Measurements from ENCODE around the gene ACTR6.
"Not testable (repeated sequence)": the region's sequence is repeated elsewhere in the genome, so short reads cannot be mapped to it uniquely, and the experiment has no call there.

Gene ACTR6

DNA sequence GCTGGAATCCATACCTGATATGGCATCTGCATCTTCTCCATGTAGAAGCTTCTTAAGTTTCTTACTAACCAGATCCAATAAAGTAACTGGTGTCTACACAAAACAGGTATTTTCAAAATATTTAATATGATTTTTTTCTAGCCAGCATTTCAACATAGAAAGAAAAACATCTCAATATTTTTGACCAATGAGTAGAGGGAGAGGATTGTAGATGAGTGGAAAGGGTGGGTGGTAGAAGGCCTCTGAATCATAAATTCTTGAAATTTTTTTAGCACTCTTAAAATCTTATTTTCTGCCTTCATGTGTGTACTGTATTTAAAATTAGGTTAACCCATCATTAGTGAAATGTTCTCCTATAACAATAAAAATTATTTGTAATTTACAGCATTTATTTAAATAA, 48.3 kb downstream of the ACTR6 start:
- H3K27ac ChIP-seq = no peak overlapping the region
- peaks cover 0 to 12% (median 0%) of the 10 kb centered on the region in 10 experiments; a peak in 5 of 20 replicates for H3K4me1 ChIP-seq
- no peaks in the 10 kb centered on the region for H3K9me3 ChIP-seq (replicated peaks in 1 of 11)
- H3K9ac ChIP-seq = no peak overlapping the region
- H3K4me2 ChIP-seq = no peak overlapping the region
- H3K36me3 ChIP-seq = no peaks in the 10 kb centered on the region
- H3K27me3 ChIP-seq = no peaks in the 10 kb centered on the region
- no peak for TF ChIP-seq Cebpa-rat (IDR thresholded peaks at IDR 0.05)
- H4K20me1 ChIP-seq = no peaks in the 10 kb centered on the region
- H3K4me3 ChIP-seq = no peak overlapping the region

DNA sequence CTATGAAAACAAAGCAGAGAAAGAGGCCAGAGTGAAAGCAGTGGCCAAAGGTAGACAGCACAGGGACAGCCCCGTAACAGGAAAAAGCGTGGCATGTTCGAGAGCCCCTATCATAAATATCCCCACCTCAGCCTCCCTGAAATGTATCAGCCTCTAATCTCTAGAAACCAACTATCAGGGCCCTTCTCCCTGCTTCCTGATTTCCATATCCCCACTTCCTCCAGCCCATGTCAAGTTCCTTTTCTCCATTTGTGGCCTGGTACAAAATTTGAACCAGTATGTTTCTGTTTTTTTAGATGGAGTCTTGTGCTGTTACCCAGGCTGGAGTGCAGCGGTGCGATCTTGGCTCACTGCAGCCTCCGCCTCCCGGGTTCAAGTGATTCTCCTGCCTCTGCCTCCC, 49.3 kb downstream of the ACTR6 start:
- no peaks in the 10 kb centered on the region for H3K36me3 ChIP-seq
- peaks cover 0 to 12% (median 0%) of the 10 kb centered on the region in 10 experiments; a peak in 5 of 20 replicates for H3K4me1 ChIP-seq
- H3K27ac ChIP-seq = no peak overlapping the region
- TF ChIP-seq Cebpa-rat (IDR thresholded peaks at IDR 0.05) = no peak
- H4K20me1 ChIP-seq = no peaks in the 10 kb centered on the region
- no peaks in the 10 kb centered on the region for H3K27me3 ChIP-seq
- no peak overlapping the region for H3K9ac ChIP-seq
- no peak overlapping the region for H3K4me3 ChIP-seq
- no peaks in the 10 kb centered on the region for H3K9me3 ChIP-seq (replicated peaks in 1 of 11)
- H3K4me2 ChIP-seq = peak overlapping the region in 3 of 11 experiments; percentile 13 to 33 (median 22); a peak in 2 of 22 replicates

DNA sequence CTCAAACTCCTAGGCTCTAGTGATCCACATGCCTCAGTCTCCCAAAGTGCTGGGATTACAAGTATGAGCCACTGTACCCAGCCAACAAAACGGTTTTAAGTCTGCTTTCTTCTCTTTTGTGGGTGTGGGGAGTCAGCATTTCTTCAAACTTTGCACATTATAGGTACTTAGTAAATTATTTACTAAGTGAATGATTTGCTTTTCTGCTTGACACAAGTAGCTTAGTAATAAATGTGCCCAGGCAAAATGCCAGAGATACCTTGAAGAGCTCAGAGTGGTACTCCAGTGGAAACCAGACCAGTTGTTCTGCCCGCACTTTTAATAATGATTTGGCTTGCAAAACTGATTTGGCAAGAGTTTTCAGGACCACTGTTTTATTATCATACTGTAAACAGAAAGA, 51.3 kb downstream of the ACTR6 start:
- no peak overlapping the region for H3K27ac ChIP-seq
- H3K4me3 ChIP-seq = no peak overlapping the region
- H3K9ac ChIP-seq = no peak overlapping the region
- H3K27me3 ChIP-seq = no peaks in the 10 kb centered on the region
- no peak overlapping the region for H3K4me2 ChIP-seq
- TF ChIP-seq Cebpa-rat (IDR thresholded peaks at IDR 0.05) = no peak
- H3K4me1 ChIP-seq = peaks cover 0 to 9% (median 0%) of the 10 kb centered on the region in 10 experiments; a peak in 3 of 20 replicates
- no peaks in the 10 kb centered on the region for H3K9me3 ChIP-seq (replicated peaks in 1 of 11)
- no peaks in the 10 kb centered on the region for H4K20me1 ChIP-seq
- no peaks in the 10 kb centered on the region for H3K36me3 ChIP-seq

DNA sequence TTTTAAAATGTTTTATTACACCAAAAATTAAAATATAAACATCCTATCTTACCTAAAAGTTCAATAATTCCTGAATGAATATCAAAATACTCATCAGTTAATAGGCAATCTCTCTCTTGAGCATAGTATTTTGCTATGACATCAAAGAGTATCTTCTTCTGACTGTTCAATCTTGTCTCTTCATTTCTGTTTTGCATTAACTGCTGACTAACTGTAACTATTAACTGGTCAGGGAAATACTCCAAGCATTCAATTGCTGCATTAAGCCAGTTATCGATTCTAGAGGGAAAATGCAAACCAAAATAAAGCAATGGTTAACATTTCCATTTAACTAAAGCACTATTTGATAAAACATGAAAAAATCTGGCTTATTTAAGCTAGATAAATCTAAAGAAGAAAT, 52.8 kb downstream of the ACTR6 start:
- Histone ChIP-seq H3K9me3 (replicated peaks in 1 of 11) (no peaks in the 10 kb centered on the region), H3K4me1 (peaks cover 0 to 9% (median 0%) of the 10 kb centered on the region in 10 experiments; a peak in 3 of 20 replicates), H4K20me1 (no peaks in the 10 kb centered on the region), H3K4me2 (no peak overlapping the region), H3K4me3 (no peak overlapping the region), H3K27me3 (no peaks in the 10 kb centered on the region), H3K9ac (no peak overlapping the region), H3K27ac (no peak overlapping the region), H3K36me3 (no peaks in the 10 kb centered on the region)
- TF ChIP-seq Cebpa-rat (IDR thresholded peaks at IDR 0.05) = no peak

DNA sequence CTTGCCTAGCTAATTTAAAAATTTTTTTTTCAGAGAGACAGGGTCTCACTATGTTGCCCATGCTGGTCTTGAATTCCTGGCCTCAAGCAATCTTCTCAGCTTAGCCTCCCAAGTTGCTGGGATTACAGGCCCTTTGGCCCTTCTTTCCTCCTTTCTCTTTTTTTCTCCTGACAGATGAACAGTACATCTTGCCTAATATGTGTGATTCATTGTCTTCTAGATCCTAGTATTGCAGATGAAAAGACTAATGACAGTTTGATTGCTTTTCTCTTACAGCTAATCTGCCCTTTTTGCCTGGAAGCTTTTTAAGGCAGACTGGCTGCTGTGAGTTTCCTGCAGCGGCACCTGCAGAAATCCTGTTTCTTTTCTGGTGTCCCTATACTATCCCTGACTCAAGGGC, 54.3 kb downstream of the ACTR6 start:
- Histone ChIP-seq H3K9ac (no peak overlapping the region), H3K27ac (no peak overlapping the region), H3K4me3 (no peak overlapping the region), H3K4me2 (no peak overlapping the region), H4K20me1 (no peaks in the 10 kb centered on the region), H3K36me3 (no peaks in the 10 kb centered on the region), H3K27me3 (no peaks in the 10 kb centered on the region), H3K4me1 (peaks cover 0 to 5% (median 0%) of the 10 kb centered on the region in 10 experiments; a peak in 2 of 20 replicates), H3K9me3 (replicated peaks in 1 of 11) (no peaks in the 10 kb centered on the region)
- TF ChIP-seq Cebpa-rat (IDR thresholded peaks at IDR 0.05) = no peak

DNA sequence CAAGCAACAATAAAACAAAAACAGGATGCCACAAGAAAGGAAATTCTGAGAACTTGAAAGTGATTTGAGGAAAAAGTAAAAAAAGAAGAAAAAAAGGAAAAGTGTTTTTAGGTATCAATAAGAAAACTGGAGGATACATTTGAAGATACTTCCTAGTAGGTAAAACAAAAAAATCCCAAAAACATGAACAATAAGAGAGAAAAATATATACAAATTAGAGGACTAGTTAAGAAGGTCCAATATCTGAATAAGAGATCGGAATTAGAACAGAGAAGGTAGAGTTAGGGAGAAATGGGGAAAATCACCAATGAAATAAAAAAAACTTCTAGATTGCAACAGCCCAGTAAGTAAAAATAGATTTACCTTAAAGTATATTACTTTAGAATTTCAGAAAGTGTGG, 57.5 kb downstream of the ACTR6 start:
- H3K4me3 ChIP-seq = no peak overlapping the region
- no peaks in the 10 kb centered on the region for H3K36me3 ChIP-seq
- no peak overlapping the region for H3K9ac ChIP-seq
- no peak for TF ChIP-seq Cebpa-rat (IDR thresholded peaks at IDR 0.05)
- H3K27ac ChIP-seq = no peak overlapping the region
- no peaks in the 10 kb centered on the region for H3K9me3 ChIP-seq (replicated peaks in 1 of 11)
- H3K4me2 ChIP-seq = no peak overlapping the region
- no peaks in the 10 kb centered on the region for H4K20me1 ChIP-seq
- H3K27me3 ChIP-seq = no peaks in the 10 kb centered on the region
- H3K4me1 ChIP-seq = no peaks in the 10 kb centered on the region

DNA sequence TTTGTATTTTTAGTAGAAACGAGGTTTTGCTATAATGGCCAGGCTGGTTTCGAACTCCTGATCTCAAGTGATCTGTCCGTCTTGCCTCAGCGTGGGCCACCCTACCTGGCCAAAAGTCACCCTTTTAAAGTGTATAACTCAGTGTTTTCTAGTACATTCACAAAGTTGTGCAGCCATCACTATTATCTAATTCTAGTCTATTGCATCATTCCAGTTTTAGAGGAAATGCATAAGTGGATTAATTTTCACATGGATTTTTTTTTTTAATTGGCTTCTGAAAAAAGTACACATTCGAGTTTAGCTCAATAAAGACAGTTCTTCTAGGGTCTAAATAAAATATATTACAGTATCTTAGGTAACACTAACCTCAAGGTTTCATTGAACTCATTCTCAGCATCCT, 62.5 kb downstream of the ACTR6 start:
- no peaks in the 10 kb centered on the region for H3K9me3 ChIP-seq (replicated peaks in 1 of 11)
- peaks cover 0 to 8% (median 5%) of the 10 kb centered on the region in 10 experiments; a peak in 18 of 20 replicates for H3K4me1 ChIP-seq
- H3K27ac ChIP-seq = no peak overlapping the region
- no peak overlapping the region for H3K4me2 ChIP-seq
- H3K9ac ChIP-seq = no peak overlapping the region
- no peak overlapping the region for H3K4me3 ChIP-seq
- no peak for TF ChIP-seq Cebpa-rat (IDR thresholded peaks at IDR 0.05)
- no peaks in the 10 kb centered on the region for H3K27me3 ChIP-seq
- H4K20me1 ChIP-seq = peaks cover 0 to 9% (median 3%) of the 10 kb centered on the region in 11 experiments; a peak in 8 of 22 replicates
- no peaks in the 10 kb centered on the region for H3K36me3 ChIP-seq

DNA sequence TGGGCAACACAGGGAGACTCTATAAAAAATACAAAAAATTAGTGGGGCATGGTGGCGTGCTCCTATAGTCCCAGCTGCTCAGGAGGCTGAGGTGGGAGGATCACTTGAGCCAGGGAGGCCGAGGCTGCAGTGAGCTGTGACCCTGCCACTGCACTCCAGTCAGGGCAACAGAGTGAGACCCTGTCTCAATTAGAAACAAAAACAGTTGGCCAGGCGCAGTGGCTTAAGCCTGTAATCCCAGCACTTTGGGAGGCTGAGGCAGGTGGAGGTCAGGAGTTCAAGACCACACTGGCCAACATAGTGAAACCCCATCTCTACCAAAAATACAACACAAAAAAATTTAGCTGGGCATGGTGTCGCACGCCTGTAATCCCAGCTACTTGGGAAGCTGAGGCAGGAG, 64.5 kb downstream of the ACTR6 start:
- peaks cover 17 to 27% (median 22%) of the 10 kb centered on the region in 10 experiments for H3K4me1 ChIP-seq
- not testable (repeated sequence) for H3K9me3 ChIP-seq (replicated peaks in 1 of 11); H3K36me3 ChIP-seq; H3K27ac ChIP-seq; H3K4me3 ChIP-seq; H3K27me3 ChIP-seq; H3K4me2 ChIP-seq; H3K9ac ChIP-seq
- peaks cover 0 to 24% (median 16%) of the 10 kb centered on the region in 11 experiments; a peak in 11 of 22 replicates for H4K20me1 ChIP-seq

DNA sequence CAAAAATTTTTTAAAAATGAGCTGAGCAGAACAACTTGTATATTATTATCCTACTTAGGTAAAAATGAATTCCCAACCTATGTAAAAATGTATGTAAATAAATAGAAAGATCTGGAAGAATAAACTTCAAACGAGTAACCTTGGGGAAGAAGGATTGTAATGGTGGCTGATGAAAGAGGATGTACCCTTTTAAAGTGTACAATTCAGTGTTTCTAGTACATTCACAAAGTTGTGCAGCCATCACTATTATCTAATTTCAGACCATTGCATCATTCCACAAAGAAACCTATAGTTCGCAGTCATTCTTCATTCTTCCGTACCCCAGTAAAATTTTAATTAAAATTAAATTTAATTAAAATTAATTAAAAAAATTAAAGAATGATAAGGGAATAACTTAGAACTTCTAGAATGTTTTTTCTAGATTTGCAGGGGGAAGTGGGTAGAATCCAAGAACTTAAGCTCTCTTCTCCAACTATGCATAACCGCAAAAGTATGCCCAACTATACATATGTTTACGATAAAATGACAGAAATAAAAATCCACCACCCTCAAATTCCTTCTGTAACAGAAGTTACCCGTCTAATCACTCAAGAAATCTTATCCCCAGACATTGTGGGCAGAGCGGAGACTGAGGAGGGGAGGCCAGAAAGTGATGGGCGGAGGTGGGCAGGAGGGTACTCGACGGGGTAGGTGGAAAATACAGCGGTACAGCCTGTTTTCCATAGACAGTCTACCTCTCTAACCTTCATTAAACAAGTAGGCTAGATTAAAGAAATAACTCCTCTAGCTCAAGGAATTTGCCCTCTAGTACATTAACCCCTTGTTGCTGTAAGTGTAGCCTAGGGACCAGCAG, 65.3 kb downstream of the ACTR6 start:
- Histone ChIP-seq H3K27ac (peak overlapping the region in 10 of 11 experiments; percentile 89 to 98 (median 94); a peak in 17 of 22 replicates), H4K20me1 (peaks cover 0 to 26% (median 18%) of the 10 kb centered on the region in 11 experiments; a peak in 12 of 22 replicates), H3K4me3 (peak overlapping the region; percentile 83 to 99 (median 98)), H3K9ac (peak overlapping the region in 8 of 11 experiments; percentile 91 to 99 (median 97); a peak in 13 of 22 replicates), H3K27me3 (no peaks in the 10 kb centered on the region), H3K4me2 (peak overlapping the region; percentile 50 to 70 (median 60)), H3K36me3 (0 out of 22 replicates have a peak, but pooled peaks cover 0 to 4% (median 0%) of the 10 kb centered on the region in 11 experiments), H3K9me3 (replicated peaks in 1 of 11) (no peaks in the 10 kb centered on the region; a peak in 1 of 22 replicates), H3K4me1 (peaks cover 19 to 32% (median 25%) of the 10 kb centered on the region in 10 experiments)
- no peak for TF ChIP-seq Cebpa-rat (IDR thresholded peaks at IDR 0.05)
